ENCODE measurements around the gene MCTP2. TPM values are rescaled to one million over a fixed set of nuclear protein-coding genes. Genes with fewer than 3 reads are reported as not detected.

MCTP2 gene, protein sequence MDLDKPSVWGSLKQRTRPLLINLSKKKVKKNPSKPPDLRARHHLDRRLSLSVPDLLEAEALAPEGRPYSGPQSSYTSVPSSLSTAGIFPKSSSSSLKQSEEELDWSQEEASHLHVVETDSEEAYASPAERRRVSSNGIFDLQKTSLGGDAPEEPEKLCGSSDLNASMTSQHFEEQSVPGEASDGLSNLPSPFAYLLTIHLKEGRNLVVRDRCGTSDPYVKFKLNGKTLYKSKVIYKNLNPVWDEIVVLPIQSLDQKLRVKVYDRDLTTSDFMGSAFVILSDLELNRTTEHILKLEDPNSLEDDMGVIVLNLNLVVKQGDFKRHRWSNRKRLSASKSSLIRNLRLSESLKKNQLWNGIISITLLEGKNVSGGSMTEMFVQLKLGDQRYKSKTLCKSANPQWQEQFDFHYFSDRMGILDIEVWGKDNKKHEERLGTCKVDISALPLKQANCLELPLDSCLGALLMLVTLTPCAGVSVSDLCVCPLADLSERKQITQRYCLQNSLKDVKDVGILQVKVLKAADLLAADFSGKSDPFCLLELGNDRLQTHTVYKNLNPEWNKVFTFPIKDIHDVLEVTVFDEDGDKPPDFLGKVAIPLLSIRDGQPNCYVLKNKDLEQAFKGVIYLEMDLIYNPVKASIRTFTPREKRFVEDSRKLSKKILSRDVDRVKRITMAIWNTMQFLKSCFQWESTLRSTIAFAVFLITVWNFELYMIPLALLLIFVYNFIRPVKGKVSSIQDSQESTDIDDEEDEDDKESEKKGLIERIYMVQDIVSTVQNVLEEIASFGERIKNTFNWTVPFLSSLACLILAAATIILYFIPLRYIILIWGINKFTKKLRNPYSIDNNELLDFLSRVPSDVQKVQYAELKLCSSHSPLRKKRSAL
- total RNA-seq (2022; extraction: Qiagen RNA extraction) = not detected in 5 replicates

DNA sequence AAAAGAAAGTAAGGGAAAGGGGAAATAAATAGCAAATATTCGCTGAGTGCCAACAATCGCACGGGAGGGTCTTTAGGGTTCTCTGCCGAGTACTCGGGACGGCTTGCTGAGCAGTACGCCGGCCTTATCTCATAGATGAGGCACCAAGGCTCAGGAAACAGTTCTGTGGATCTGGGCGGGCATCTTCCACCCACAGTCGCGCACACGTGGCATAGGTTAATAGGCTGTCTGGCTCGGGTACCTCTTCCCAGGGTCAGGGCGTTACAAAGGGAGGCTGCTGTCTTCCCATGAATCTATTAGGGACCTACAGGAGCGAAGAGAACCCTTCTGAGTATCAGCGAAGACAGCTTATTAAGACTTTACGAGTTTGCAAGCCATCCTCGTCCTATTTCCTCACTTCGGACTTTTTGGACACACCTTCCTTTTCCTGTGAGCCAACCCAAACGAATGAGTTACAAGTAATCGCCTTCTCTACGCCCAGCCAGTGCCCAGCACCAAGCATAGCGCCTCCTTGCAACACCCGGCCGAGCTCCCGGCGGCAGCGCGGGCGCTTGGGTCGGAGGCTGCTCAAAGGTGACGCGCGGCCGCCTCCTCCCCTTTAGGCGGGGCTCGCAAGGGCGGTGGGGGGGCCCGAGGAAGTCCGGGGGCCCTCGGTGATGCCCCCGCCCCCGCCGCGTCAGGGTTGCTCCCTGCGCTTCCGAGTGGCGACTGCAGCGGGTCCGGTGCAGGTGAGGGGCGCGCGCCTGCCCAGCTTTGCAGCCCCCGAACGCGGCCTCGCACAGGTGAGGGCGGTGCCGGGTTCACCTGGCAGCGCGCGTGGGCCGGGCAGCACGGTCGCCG lies at the start of gene MCTP2:
Gene MCTP2 (plus strand): TSS at position 679 of the 840 bp plus-strand sequence. CDS start 66,705 bp downstream, outside the sequence.

